ENCODE data around the gene INA. TPM values are rescaled to one million over a fixed set of nuclear protein-coding genes. Genes with fewer than 3 reads are reported as not detected.
"Not testable (repeated sequence)": the region's sequence is repeated elsewhere in the genome, so short reads cannot be mapped to it uniquely, and the experiment has no call there.

Gene INA
- total RNA-seq (not detected), total RNA-seq (0 reads per million in 2 donors)

GRCh38 chr10:103276896-103277712 lies at the start of gene INA:
Gene INA (plus strand): TSS chr10:103277138. CDS start chr10:103277212, 74 bp downstream.
- ATAC-seq: peak; percentile 14
- H3K27me3 Mint-ChIP-seq: peaks cover 66% of the 10 kb centered on the region
- H3K4me1 Mint-ChIP-seq: no peaks in the 10 kb centered on the region
- peak within 1 kb of the TSS; percentile 85 for H3K4me3 Mint-ChIP-seq
- no peaks in the 10 kb centered on the region for H3K36me3 Mint-ChIP-seq (ENCODE audit: low read depth)
- DNase-seq: no peak
- peaks cover 4% of the 10 kb centered on the region for H3K9me3 ChIP-seq (ENCODE audit: control insufficient read depth, low read length, poor library complexity, severe bottlenecking)
- H3K27ac Mint-ChIP-seq: no peak within 1 kb of the TSS

- no peak for ATAC-seq
- H3K9me3 ChIP-seq (ENCODE audit: control insufficient read depth, low read length, poor library complexity, severe bottlenecking): no peaks in the 10 kb centered on the region
- DNase-seq: no peak
- Mint-ChIP-seq H3K4me1 (peaks cover 3% of the 10 kb centered on the region), H3K27ac (no peak overlapping the region), H3K27me3 (peaks cover 6% of the 10 kb centered on the region), H3K36me3 (ENCODE audit: low read depth) (peaks cover 2% of the 10 kb centered on the region), H3K4me3 (no peak overlapping the region)
These were observed 49.5 kb upstream of the INA start for GRCh38 chr10:103227416-103227815.

DNA sequence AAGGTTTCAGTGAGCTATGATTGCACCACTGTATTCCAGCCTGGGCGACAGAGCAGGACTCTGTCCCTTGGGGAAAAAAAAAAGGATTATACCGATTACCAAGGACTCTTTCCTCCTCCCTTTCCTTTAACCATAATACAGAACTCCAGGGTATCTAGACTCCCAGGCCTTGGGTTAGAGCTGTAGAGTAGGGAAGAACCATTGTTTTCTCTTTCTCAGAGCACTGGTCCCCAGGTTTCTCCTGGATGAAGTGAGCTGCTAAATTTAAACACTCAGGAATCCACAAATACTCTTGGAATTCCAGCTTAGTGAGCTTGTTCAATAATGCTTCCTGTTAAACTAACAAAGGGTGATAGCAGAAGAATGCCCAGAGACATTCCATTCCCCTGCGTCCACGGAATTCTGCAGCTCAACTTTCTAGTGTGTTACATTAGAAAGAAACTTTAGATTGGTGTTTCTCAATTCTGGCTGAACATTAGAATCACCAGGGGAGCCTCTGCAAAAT lies 45.8 kb upstream of the INA start:
- no peak for ATAC-seq
- peaks cover 15% of the 10 kb centered on the region for H3K27me3 Mint-ChIP-seq
- peaks cover 9% of the 10 kb centered on the region for H3K4me1 Mint-ChIP-seq
- H3K4me3 Mint-ChIP-seq: no peak overlapping the region
- H3K9me3 ChIP-seq (ENCODE audit: control insufficient read depth, low read length, poor library complexity, severe bottlenecking): no peaks in the 10 kb centered on the region
- DNase-seq: no peak
- H3K27ac Mint-ChIP-seq: no peak overlapping the region
- H3K36me3 Mint-ChIP-seq (ENCODE audit: low read depth): peaks cover 4% of the 10 kb centered on the region

- no peak for ATAC-seq
- Mint-ChIP-seq H3K4me1 (peaks cover 9% of the 10 kb centered on the region), H3K4me3 (no peak overlapping the region), H3K27ac (no peak overlapping the region), H3K36me3 (ENCODE audit: low read depth) (peaks cover 4% of the 10 kb centered on the region), H3K27me3 (peaks cover 15% of the 10 kb centered on the region)
- no peak for DNase-seq
- H3K9me3 ChIP-seq (ENCODE audit: control insufficient read depth, low read length, poor library complexity, severe bottlenecking): no peaks in the 10 kb centered on the region
These were observed 44.7 kb upstream of the INA start for GRCh38 chr10:103232131-103232673.

- Mint-ChIP-seq H3K36me3 (ENCODE audit: low read depth) (peaks cover 4% of the 10 kb centered on the region), H3K4me3 (no peak overlapping the region), H3K27me3 (peaks cover 15% of the 10 kb centered on the region), H3K4me1 (peaks cover 9% of the 10 kb centered on the region), H3K27ac (no peak overlapping the region)
- H3K9me3 ChIP-seq (ENCODE audit: control insufficient read depth, low read length, poor library complexity, severe bottlenecking): no peaks in the 10 kb centered on the region
- DNase-seq (no peak), ATAC-seq (no peak)
These were observed 44.0 kb upstream of the INA start for GRCh38 chr10:103232772-103233488.

DNA sequence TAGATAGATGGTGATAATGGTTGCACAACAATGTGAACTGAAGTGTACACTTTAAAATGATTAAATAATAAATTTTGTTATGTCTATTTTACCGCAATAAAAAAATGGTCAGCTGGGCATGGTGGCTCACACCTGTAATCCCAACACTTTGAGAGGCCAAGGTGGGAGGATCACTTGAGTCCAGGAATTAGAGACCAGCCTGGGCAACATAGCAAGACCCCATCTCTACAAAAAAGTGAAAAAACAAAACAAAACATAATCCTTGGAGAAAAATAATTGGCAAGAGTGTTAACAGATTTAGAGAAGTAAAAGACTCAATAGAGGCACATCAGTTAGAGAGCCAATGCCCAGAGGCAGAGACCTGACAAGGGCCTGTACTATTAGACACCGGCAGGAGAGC lies 41.2 kb upstream of the INA start:
- no peak for DNase-seq
- no peak overlapping the region for H3K27ac Mint-ChIP-seq
- H3K9me3 ChIP-seq (ENCODE audit: control insufficient read depth, low read length, poor library complexity, severe bottlenecking): no peaks in the 10 kb centered on the region

DNA sequence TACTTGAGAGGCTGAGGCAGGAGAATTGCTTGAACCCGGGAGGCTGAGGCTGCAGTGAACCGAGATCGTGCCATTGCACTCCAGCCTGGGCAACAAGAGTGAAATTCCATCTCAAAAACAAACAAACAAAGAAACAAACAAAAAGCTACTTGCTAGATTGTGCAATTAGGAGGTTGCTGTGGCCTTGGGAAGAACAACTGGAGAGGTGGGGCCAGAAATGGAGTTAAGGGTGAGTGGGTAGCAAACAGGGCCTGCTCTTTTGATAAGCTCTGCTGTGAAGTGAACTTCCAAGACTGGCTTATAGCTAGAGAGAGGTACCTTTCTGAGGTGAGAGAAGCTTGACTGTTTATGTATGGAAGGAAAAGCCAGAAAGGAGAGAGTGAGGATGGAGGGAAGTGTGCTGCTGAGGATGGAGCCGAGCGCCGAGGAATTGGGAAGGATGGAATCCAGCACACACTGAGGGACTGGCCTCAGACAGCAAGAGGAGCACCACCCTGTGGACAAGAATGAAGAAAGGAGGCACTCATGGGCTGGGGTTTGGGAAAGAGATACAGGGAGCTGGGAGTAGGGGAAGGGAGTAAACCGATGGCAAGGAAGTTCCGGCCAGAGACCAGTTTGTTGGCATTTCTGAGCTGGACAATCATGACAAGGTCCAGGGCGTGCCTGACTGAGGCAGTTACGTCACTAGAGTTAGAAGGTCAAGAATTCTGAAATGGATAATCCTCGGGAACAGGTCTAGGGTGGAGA lies 38.3 kb upstream of the INA start:
- ATAC-seq (no peak), DNase-seq (no peak)
- Mint-ChIP-seq H3K27me3 (peaks cover 9% of the 10 kb centered on the region), H3K27ac (no peak overlapping the region), H3K36me3 (ENCODE audit: low read depth) (no peaks in the 10 kb centered on the region), H3K4me3 (no peak overlapping the region), H3K4me1 (peaks cover 12% of the 10 kb centered on the region)
- H3K9me3 ChIP-seq (ENCODE audit: control insufficient read depth, low read length, poor library complexity, severe bottlenecking): no peaks in the 10 kb centered on the region

More for the DNA sequence above, 41.2 kb upstream of the INA start:
- Mint-ChIP-seq H3K36me3 (ENCODE audit: low read depth) (peaks cover 4% of the 10 kb centered on the region), H3K27me3 (peaks cover 19% of the 10 kb centered on the region), H3K4me3 (no peak overlapping the region), H3K4me1 (peaks cover 19% of the 10 kb centered on the region)
- no peak for ATAC-seq

GRCh38 chr10:103241262-103242011 lies 35.5 kb upstream of the INA start:
- H3K36me3 Mint-ChIP-seq (ENCODE audit: low read depth): no peaks in the 10 kb centered on the region
- no peak overlapping the region for H3K4me3 Mint-ChIP-seq
- DNase-seq (no peak), ATAC-seq (peak; percentile 33)
- no peak overlapping the region for H3K27ac Mint-ChIP-seq
- H3K9me3 ChIP-seq (ENCODE audit: control insufficient read depth, low read length, poor library complexity, severe bottlenecking): no peaks in the 10 kb centered on the region
- H3K27me3 Mint-ChIP-seq: peaks cover 24% of the 10 kb centered on the region
- peaks cover 15% of the 10 kb centered on the region for H3K4me1 Mint-ChIP-seq

DNA sequence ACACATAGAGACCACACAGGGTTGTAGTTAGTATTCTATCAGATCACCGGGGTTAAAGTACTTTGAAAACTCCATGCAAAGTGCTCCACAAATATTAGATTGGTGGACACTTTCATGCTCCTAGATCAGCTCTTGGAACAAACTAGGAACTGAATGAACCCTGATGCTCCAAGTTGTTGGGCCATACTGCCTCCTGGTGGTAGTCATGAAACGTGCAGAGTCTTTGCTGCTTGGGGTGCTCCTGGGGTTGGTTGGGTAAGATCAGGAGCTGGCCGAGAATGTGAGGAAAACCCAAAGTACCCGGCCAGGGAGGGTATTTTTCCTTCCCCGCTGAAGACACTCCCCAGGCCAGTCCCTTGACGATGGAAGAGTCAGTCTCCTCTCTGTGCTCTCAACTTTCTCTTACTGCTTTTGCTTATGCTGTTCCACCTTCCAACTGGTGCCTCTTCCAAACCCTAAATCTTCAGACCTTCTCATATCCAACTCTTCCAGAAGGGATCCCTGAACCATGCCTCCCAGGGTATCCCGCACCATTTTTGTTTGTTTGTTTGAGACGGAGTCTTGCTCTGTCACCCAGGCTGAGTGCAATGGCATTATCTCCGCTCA lies 32.2 kb upstream of the INA start:
- H3K36me3 Mint-ChIP-seq (ENCODE audit: low read depth): no peaks in the 10 kb centered on the region
- H3K9me3 ChIP-seq (ENCODE audit: control insufficient read depth, low read length, poor library complexity, severe bottlenecking): no peaks in the 10 kb centered on the region
- H3K27ac Mint-ChIP-seq: no peak overlapping the region
- DNase-seq (peak; percentile 20 to 49 (median 30)), ATAC-seq (peak; percentile 67)
- H3K27me3 Mint-ChIP-seq: peaks cover 27% of the 10 kb centered on the region
- H3K4me3 Mint-ChIP-seq: no peak overlapping the region
- peaks cover 11% of the 10 kb centered on the region for H3K4me1 Mint-ChIP-seq

DNA sequence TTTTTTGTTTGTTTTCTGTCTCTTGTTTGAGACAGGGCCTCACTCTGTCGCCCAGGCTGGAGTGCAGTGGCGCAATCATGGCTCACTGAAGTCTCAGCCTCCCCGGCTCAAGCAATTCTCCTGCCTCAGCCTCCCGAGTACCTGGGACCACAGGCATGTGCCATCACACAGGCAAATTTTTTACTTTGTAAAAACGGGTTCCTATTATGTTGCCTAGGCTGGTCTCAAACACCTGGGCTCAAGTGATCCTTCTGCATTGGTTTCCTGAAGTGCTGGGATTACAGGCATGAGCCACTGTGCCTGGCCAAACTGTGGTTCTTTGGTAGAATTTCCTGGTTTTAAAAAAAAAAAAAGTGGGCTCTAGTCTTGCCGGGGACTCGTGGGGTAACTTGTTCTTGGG lies 31.4 kb upstream of the INA start, which contains the start of gene RPEL1:
Gene RPEL1, plus strand, starts transcription at position 301 of the 400 bp plus-strand sequence. CDS start 110 bp downstream, outside the sequence.
- not testable (repeated sequence) for H3K9me3 ChIP-seq (ENCODE audit: control insufficient read depth, low read length, poor library complexity, severe bottlenecking); H3K27ac Mint-ChIP-seq; ATAC-seq

GRCh38 chr10:103246324-103246723 lies 30.6 kb upstream of the INA start:
- no peaks in the 10 kb centered on the region for H3K9me3 ChIP-seq (ENCODE audit: control insufficient read depth, low read length, poor library complexity, severe bottlenecking)
- Mint-ChIP-seq H3K4me1 (peaks cover 6% of the 10 kb centered on the region), H3K27ac (no peak overlapping the region), H3K4me3 (no peak overlapping the region), H3K27me3 (peaks cover 23% of the 10 kb centered on the region), H3K36me3 (ENCODE audit: low read depth) (no peaks in the 10 kb centered on the region)
- no peak for DNase-seq
- ATAC-seq: no peak

More for the DNA sequence above, 31.4 kb upstream of the INA start, which contains the start of gene RPEL1:
- not testable (repeated sequence) for H3K36me3 Mint-ChIP-seq (ENCODE audit: low read depth); DNase-seq; H3K4me3 Mint-ChIP-seq; H3K4me1 Mint-ChIP-seq
- H3K27me3 Mint-ChIP-seq: peaks cover 23% of the 10 kb centered on the region

DNA sequence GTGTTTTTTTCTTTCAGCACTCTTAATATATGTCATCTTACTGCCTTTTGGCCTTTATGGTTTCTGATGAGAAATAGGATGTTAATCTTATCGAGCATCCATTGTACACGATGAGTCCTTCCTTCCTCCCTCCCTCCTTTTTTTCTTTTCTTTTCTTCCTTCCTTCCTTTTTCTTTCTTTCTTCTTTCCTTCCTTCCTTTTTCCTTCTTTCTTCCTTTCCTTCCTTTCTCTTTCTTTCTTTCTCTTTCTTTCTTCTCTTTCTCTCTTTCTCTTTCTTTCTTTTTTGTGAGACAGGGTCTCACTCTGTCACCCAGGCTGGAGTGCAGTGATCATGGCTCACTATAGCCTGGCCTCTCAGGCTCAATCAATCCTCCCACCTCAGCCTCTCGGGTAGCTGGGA lies 22.8 kb upstream of the INA start:
- ATAC-seq: no peak
- H3K36me3 Mint-ChIP-seq (ENCODE audit: low read depth): peaks cover 5% of the 10 kb centered on the region
- no peak overlapping the region for H3K4me3 Mint-ChIP-seq
- H3K27ac Mint-ChIP-seq: no peak overlapping the region
- H3K4me1 Mint-ChIP-seq: peaks cover 4% of the 10 kb centered on the region
- no peak for DNase-seq
- H3K27me3 Mint-ChIP-seq: no peaks in the 10 kb centered on the region
- H3K9me3 ChIP-seq (ENCODE audit: control insufficient read depth, low read length, poor library complexity, severe bottlenecking): no peaks in the 10 kb centered on the region

Measured in T-helper 17 cell (primary cell).